SKM-1 (cell line): ENCODE data around the gene TFCP2L1.
"Not testable (repeated sequence)": the region's sequence is repeated elsewhere in the genome, so short reads cannot be mapped to it uniquely, and the experiment has no call there.

Source experiments
- DNase-seq: peaks from one replicate; lab custom pipeline; 2025; ENCODE audit not compliant: unreplicated experiment; lab: John Stamatoyannopoulos, UW

Gene TFCP2L1

GRCh38 chr2:121269436-121269835 is 15.6 kb downstream of the TFCP2L1 start:
- not testable (repeated sequence) for DNase-seq

- no peak for DNase-seq
These were observed 18.4 kb downstream of the TFCP2L1 start for GRCh38 chr2:121266543-121267106.

- DNase-seq = no peak
These were observed 20.8 kb downstream of the TFCP2L1 start for GRCh38 chr2:121263996-121264715.

DNA sequence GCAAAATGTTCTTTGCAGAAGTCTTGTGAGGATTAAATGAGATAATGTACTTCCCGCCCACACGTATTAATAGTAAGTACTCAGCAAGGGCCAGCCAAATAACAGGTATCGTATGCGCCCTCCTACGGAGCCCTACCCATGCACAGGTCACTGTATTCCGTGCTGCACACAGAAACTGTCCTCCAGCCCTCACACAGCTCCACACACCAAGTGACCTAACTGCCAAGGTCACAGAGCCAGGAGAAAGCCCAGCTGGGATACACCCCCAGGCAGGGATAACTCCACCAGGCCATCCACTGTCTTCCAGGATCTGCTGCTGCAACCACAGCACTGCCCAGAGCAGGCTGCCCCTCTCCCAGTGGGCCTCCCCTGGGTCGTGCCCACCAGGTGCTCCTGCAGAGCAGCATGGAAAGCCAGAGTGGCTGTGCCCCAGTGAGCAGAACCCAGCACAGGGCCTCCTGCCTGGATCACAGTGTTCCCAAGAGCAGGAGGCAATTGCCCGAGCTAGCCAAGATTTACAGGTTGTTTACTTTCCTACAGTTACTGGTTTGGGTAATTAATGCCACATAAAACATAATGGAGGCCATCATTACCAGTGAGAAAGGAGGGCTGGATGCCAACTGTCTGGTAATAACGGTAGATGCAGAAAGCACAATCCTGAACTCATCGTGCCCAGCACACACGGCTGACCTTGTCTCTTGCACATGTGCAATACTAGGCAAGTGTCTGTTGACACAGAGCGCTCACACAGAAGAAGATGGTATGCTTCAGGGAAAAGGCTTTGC is 24.4 kb downstream of the TFCP2L1 start:
- no peak for DNase-seq

DNA sequence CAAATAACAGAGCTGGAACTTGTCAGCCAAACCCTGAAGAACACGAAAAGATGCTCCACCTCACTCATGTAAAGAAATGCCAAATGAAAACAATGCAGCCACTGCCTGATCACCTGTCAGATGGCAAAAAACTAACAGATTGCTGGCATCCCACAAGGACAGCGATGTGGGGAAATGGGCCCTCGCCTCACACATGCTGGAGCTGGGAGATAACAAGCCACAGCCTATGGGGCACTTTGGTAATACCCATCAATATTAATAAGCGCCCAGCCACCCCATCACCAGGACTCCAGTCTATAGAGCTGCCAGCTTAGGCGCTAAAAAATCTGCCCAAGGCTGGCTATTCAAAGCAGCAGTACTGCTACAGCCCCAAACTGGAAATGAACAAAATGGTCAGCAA is 27.0 kb downstream of the TFCP2L1 start:
- DNase-seq = no peak

GRCh38 chr2:121257480-121257840 is 27.5 kb downstream of the TFCP2L1 start:
- DNase-seq = no peak

GRCh38 chr2:121256720-121257479 is 28.1 kb downstream of the TFCP2L1 start:
- DNase-seq = no peak

DNA sequence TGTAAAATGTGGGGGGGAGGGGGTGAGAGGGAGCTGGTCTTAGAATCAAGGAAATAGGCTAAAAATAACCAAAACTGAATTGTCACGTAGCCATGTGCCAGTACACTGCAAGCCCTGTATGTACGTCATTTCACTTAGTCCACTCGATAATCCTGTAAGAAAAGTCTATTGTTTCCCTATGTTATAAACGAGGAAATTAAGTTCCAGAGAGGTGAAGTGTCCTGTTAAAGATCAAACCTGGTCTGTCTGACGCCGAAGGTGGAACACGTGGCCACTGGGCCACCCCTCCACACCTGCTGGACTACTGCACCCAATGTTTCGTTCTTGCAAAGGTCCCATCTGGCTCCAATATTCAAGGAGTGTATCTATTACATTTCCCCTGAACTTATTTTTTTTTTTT is 29.6 kb downstream of the TFCP2L1 start:
- DNase-seq = no peak

GRCh38 chr2:121254748-121255147 is 30.3 kb downstream of the TFCP2L1 start:
- no peak for DNase-seq

GRCh38 chr2:121253674-121254240 is 31.2 kb downstream of the TFCP2L1 start:
- DNase-seq = no peak

DNA sequence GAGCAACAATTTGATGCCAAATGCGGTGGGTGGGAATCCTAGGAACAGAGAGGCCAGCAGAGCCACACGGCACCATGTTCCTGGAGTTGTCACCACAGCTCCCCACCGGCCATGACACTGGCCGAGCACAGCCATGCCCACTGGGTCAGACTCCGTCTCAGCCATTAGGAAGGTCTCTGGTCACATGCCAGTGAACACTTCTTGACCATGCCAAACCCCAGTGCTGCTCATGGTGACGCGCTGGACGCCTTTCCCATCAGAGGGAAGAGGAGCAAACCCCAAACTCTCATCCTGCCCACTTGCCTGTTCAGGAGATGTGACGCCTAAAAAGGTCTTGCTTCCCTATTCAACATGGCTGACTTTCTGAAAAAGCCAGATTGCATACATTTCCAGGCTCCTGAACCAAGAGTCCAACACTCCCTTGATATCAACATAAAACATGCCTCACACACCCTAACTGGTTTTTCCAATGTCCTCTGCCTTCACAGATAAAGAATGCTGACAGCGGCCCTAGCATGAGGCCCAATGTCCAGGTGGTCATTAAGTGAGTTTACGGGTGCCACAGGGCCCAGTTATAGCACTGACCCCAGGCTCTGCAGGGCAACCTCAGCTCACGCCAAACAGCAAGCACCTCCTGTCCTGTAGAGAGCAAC is 31.9 kb downstream of the TFCP2L1 start:
- DNase-seq = no peak

DNA sequence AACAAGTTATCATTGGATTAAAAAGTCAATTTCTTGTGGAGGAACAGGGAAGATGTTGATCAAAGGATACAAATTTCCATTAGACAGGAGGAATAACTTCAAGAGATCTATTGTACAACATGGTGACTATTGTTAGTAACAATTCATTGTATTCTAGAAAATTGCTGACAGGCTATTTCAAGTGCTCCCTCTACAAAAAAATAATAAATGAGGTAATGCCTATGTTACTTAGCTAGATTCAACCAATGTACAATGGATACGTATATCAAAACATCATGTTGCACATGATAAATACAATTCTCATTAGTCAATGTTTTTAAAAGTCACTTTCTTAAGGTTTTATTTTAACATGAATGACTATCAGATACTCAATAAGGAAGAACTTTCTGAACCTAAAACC is 33.5 kb downstream of the TFCP2L1 start:
- DNase-seq = no peak

DNA sequence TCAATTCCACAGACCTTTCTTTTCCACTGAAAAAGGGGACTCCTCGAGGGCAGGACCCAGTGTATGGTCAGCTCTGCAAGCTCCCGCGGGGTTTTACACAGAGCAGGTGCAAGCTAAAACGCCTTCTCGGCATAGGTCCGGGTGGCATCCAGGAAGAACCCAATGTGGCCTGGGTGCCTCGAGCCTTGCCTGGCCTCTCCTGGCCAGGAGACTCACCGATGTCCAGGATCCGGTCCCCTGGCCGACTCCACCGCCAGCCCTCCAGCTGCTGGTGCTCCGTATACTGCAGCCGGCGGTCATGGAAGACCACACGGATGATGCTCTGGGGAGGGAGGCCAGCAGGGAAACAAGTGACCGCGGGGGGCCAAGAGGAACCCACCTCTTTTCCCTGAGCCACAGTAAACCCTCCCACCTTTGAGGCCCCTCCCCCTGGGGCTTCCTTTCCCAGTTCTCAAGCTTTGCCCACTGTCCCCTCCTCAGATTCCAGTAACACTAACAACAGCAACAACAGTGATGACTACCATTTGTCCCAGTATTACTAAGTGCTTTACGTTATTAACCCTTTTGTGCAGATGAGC is 36.1 kb downstream of the TFCP2L1 start:
- no peak for DNase-seq

DNA sequence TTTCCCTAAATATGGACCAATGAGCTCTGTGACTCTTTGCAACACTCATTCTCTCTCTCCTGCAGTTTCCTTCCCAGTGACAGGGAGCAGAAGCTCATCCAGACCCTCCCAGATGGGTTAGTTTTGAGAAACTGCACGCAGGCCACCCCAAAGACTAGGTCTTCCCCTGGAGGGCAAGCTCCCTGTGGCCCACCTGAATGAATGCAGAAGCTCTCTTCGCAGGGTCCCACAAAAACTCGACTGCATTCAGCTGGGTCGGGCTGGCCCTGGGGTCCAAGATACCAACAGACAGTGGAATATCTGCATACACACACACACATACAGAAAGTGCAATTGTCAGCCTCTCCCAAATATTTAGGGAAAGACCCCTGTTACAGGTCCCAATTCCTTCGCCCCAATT is 37.0 kb downstream of the TFCP2L1 start:
- no peak for DNase-seq

DNA sequence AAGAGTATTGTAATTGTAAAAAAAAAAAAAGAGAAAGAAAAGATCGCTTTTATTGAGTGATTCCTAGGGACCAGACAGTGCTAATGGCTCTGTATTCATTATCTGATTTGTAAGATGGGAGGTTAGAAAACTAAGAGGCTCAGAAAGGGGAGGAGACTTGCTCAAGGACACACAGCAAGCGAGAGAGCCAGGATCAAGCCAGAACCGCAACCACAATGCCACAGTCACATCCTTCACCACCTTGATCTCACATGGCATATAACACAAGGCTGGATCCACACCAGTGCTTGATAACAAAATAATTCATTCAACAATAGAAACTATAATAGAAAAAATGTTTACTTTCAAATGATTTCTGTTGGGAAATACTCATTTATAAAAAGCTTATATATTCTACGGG is 37.5 kb downstream of the TFCP2L1 start:
- no peak for DNase-seq

DNA sequence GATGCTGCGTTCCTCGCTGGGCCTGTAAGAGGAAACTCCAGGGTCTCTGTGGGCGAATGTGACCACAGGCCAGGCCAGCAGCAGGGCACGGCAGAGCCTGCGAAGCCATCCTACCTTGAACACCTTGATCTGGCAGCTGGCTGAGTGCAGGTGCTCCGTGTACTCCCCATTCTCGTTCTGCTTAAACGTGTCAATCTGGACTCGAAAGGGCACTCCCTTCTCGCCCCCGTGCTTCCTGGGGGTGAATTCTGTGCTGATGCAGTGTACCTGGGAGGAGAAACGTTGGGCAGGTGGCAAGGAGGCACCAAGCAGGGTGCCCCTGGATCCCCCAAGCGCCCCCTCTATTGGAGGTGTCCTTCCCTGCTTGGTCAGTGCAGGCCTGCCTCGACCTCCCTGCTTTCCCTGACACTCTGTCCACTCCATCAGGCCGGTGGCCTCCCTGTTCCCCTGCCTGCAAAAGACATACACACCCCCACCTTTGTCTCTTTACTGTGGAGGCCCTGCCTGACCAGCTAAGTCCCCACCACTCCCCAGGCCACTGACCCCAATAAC is 38.2 kb downstream of the TFCP2L1 start:
- no peak for DNase-seq

DNA sequence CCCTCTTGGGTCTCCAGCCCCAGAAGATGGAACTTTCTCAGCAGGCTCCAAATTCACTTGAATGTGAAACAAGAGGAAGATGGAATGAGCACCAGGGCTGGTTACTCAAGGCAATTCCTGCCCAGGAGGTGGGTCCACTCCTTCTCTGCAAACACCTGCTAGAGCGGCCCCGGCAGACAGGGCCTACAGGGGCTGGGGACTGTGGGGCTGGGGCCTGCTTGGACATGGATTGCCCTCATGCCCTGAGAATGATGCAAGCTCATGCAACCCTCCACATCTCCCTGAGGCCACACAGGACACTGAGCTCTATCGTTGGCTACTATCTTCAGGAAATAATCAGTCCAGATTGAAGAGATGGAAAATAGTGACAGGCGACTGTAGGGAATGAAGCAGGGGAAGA is 39.1 kb downstream of the TFCP2L1 start:
- DNase-seq = no peak

DNA sequence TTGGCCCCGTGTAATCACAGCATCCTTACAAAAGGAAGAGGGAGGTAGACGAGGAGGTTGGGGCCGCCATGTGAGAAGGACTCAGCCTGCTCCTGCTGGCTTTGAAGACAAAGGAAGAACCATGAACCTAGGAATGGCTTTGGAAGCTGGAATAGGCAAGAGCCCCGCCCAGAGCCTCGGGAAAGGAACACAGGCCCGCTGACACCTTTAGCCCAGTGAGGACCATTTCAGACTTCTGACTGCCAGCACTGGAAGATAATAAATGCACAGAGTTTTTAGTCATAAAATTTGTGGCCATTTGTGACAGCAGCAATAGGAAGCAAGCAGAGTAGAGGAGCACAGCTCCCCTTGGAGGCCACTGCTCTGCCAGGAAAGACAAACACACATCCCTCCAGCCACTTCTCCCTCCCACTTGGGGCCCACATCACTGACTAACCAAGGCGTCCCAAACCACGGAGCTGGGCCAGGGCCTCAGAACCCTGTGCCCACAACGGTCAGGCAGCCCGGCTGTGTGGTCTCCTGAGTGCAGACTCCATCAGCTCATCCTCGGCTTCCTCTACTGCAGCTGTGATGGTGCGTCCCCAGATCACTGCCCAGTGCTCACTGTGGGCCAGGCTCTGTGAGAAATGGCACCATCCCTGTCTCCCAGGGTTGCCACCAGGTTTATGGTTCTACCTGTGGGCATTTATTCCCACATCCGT is 39.7 kb downstream of the TFCP2L1 start:
- no peak for DNase-seq

DNA sequence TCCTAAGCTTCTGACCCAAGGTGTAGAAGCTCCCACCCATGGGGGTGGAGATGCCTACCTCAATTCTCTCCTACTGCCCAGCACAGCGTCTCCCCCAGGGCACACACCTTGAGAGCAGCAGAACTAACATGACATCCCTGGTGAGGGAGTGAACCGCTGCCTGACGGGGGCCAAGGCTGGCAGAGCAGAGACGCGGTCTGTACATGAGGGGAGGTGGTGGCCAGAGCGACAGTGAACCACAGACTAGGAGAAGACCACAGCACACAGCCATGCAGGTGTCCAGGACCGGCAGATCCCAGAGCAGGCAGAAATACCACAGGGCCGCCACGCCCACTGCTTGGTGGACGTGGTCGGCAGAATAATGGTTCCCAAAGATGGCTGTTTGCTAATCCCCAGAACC is 40.4 kb downstream of the TFCP2L1 start:
- DNase-seq = no peak
